ENCODE measurements around the gene PRDM16. TPM values are rescaled to one million over a fixed set of nuclear protein-coding genes. Genes with fewer than 3 reads are reported as not detected.

PRDM16 gene
- total RNA-seq, 4 donors from 2014 or later: 0.19 to 1.6 (median 0.36) TPM

DNA sequence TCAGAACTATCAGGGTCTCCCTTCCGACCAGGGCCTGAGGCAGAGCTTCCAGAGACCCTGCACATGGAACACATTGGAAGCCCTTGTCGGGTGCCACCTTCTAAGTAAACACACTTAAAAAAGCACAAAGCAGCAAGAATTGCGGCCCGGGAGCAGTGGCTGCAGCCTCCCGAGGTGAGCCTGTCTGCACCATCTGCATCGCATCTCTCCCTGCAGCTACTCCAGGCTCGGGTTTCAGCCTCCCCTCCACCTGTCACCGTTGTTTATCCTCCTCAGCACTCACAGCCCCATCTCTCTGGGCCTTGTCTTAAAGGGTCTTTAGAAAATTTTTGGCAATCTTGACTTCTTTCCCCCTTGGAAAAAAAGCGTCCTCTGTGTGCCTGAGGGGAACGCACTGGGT lies 290.3 kb downstream of the PRDM16 start:
- Histone ChIP-seq H3K27me3 (peaks cover 89% of the 10 kb centered on the region), H3K4me1 (no peaks in the 10 kb centered on the region), H3K27ac (no peak overlapping the region), H3K36me3 (no peaks in the 10 kb centered on the region), H3K9me3 (no peaks in the 10 kb centered on the region), H3K4me3 (no peak overlapping the region)
- no peak for DNase-seq (ENCODE audit: low spot score in 2 of 2)
- 41% methylated on average over 10 of the region's 10 CpGs for WGBS
- TF ChIP-seq POLR2A (IDR thresholded peaks at IDR 0.05) (no peak), POLR2AphosphoS5 (IDR thresholded peaks at IDR 0.05) (no peak)
- TF ChIP-seq, protein P1, sequence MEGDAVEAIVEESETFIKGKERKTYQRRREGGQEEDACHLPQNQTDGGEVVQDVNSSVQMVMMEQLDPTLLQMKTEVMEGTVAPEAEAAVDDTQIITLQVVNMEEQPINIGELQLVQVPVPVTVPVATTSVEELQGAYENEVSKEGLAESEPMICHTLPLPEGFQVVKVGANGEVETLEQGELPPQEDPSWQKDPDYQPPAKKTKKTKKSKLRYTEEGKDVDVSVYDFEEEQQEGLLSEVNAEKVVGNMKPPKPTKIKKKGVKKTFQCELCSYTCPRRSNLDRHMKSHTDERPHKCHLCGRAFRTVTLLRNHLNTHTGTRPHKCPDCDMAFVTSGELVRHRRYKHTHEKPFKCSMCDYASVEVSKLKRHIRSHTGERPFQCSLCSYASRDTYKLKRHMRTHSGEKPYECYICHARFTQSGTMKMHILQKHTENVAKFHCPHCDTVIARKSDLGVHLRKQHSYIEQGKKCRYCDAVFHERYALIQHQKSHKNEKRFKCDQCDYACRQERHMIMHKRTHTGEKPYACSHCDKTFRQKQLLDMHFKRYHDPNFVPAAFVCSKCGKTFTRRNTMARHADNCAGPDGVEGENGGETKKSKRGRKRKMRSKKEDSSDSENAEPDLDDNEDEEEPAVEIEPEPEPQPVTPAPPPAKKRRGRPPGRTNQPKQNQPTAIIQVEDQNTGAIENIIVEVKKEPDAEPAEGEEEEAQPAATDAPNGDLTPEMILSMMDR (IDR thresholded peaks at IDR 0.05): no peak

GRCh38 chr1:3359756-3360440 lies 290.9 kb downstream of the PRDM16 start:
- no peak for DNase-seq (ENCODE audit: low spot score in 2 of 2)
- Histone ChIP-seq H3K36me3 (no peaks in the 10 kb centered on the region), H3K4me1 (no peaks in the 10 kb centered on the region), H3K27me3 (peaks cover 87% of the 10 kb centered on the region), H3K4me3 (no peak overlapping the region), H3K9me3 (no peaks in the 10 kb centered on the region), H3K27ac (no peak overlapping the region)
- TF ChIP-seq POLR2AphosphoS5 (IDR thresholded peaks at IDR 0.05) (no peak), EP300 (IDR thresholded peaks at IDR 0.05) (no peak), POLR2A (IDR thresholded peaks at IDR 0.05) (no peak)
- TF ChIP-seq, protein P1 (IDR thresholded peaks at IDR 0.05): no peak
- whole genome bisulfite sequencing: 64% methylated on average over 23 of the region's 31 CpGs

GRCh38 chr1:3360646-3361257 lies 291.7 kb downstream of the PRDM16 start:
- TF ChIP-seq POLR2A (IDR thresholded peaks at IDR 0.05): no peak
- no peak for TF ChIP-seq EP300 (IDR thresholded peaks at IDR 0.05)
- no peak for TF ChIP-seq POLR2AphosphoS5 (IDR thresholded peaks at IDR 0.05)
- TF ChIP-seq, protein P1 (IDR thresholded peaks at IDR 0.05): no peak
- peaks cover 88% of the 10 kb centered on the region for H3K27me3 ChIP-seq

GRCh38 chr1:3363023-3363422 lies 294.0 kb downstream of the PRDM16 start:
- TF ChIP-seq, protein P1 (IDR thresholded peaks at IDR 0.05): no peak
- TF ChIP-seq EP300 (IDR thresholded peaks at IDR 0.05) (no peak), POLR2AphosphoS5 (IDR thresholded peaks at IDR 0.05) (no peak), POLR2A (IDR thresholded peaks at IDR 0.05) (no peak)
- Histone ChIP-seq H3K36me3 (no peaks in the 10 kb centered on the region), H3K27me3 (peaks cover 80% of the 10 kb centered on the region), H3K4me1 (peaks cover 5% of the 10 kb centered on the region), H3K9me3 (no peaks in the 10 kb centered on the region), H3K27ac (no peak overlapping the region), H3K4me3 (no peak overlapping the region)
- WGBS: 83% methylated on average over 5 of the region's 11 CpGs
- no peak for DNase-seq (ENCODE audit: low spot score in 2 of 2)

More at GRCh38 chr1:3360646-3361257, 291.7 kb downstream of the PRDM16 start:
- 76% methylated on average over 8 of the region's 32 CpGs for WGBS
- no peak overlapping the region for H3K27ac ChIP-seq
- no peak for DNase-seq (ENCODE audit: low spot score in 2 of 2)
- no peaks in the 10 kb centered on the region for H3K36me3 ChIP-seq
- peaks cover under 1% of the 10 kb centered on the region for H3K4me1 ChIP-seq
- H3K4me3 ChIP-seq: no peak overlapping the region
- H3K9me3 ChIP-seq: no peaks in the 10 kb centered on the region

GRCh38 chr1:3363756-3364155 lies 294.8 kb downstream of the PRDM16 start:
- Histone ChIP-seq H3K27ac (no peak overlapping the region), H3K36me3 (no peaks in the 10 kb centered on the region), H3K27me3 (peaks cover 77% of the 10 kb centered on the region), H3K4me3 (no peak overlapping the region), H3K4me1 (peaks cover 12% of the 10 kb centered on the region), H3K9me3 (no peaks in the 10 kb centered on the region)
- DNase-seq (ENCODE audit: low spot score in 2 of 2): no peak
- 79% methylated on average over 16 of the region's 16 CpGs for WGBS
- TF ChIP-seq POLR2A (IDR thresholded peaks at IDR 0.05): no peak
- TF ChIP-seq EP300 (IDR thresholded peaks at IDR 0.05): no peak
- TF ChIP-seq, protein P1 (IDR thresholded peaks at IDR 0.05): no peak
- no peak for TF ChIP-seq POLR2AphosphoS5 (IDR thresholded peaks at IDR 0.05)
